GM21825 (cell line): ENCODE measurements around the gene TDRD1.

Experiments
- ATAC-seq: cut with Tn5 transposase; IDR thresholded peaks from one replicate; pipeline ENCODE4 v1.9.1; 2021; ENCODE audit warnings: mild to moderate bottlenecking, moderate library complexity; ENCODE audit not compliant: unreplicated experiment

The TDRD1 gene

DNA sequence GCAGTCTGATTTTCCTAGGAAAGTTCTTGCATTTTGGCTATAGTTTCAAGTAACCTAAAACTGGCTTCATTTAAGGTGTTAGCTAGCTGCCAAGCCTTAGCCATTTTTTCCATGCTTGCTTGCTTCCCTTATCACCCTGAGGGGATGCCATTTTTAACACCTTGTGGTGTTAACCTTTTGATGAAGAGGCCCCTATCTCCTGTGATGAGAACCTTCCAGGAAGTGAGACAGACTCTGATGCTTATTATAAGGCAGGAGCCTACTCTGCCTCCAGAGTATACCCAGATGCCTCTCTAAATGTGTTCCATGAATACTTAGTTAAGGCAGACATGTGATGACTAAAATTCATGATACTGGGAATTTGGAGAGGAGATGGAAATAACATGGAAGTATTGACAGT lies 55.0 kb downstream of the TDRD1 start:
- ATAC-seq: no peak

DNA sequence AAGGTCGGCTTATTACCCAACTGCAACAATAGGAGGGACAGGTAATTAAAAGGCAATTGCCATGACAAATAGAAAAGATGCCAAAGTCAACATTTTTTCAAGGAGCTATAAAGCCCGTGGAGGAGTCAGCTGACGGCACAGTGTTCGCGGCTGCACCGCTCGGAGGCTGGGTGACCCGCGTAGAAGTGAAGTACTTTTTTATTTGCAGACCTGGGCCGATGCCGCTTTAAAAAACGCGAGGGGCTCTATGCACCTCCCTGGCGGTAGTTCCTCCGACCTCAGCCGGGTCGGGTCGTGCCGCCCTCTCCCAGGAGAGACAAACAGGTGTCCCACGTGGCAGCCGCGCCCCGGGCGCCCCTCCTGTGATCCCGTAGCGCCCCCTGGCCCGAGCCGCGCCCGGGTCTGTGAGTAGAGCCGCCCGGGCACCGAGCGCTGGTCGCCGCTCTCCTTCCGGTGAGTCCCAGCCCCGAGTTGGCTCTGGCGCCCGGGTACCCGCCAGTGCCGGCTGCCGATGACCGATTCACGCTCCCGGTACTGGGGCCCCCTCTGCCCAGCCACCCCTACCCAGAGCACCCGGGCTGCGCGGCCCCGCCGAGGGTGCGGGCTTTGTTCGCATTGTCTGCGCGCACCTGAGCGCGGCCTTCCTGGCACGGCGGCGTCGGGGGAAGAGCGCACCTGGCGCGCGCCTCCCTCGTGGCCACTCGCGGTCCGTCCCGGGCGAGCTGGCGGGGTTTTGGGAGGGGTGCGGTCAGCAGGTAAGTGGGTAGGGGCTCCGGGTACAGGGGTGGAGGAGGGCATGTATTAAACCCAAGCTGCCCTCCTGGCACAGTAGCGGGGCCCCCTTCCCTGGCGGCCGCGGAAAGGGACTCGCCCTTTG lies 60.2 kb downstream of the TDRD1 start, which contains the start of gene VWA2:
TSS of gene VWA2 (plus strand) at position 138 of the 877 bp plus-strand sequence. CDS start 9,460 bp downstream, outside the sequence.
- ATAC-seq: no peak

DNA sequence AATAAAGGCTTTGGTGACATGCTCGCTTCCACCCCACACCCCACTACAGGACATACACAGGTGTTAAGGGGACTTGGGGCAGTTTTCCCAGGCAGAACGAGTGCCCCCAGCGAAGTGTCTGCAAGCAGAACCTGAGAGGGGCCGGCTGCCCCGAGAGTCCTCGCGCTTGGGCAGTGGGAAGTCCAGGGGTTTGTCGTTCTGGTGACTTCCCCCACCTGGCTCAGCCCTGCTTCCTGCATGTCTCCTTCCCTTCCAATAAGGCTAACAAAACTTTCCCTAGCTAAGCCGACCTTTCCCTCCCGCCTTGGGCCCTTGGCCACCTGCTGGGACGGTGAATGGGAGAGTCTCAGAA lies 60.8 kb downstream of the TDRD1 start:
- no peak for ATAC-seq

DNA sequence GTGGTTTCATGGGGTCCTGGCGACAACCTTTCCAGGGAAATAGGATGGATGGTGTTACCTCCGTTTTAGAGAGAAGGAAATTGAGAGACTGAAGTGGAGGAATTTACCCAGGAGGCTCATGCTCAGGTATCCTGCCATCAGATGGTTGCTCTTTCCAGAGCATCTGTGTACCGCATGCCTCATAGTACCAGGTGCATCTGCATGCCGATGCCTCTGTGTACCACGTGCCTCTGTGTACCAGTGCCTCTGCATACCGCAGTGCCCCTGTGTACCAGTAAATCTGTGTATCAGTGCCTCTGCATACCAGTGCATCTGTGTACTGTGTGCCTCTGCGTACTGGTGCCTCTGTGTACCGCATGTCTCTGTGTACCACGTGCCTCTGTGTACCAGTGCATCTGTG lies 63.1 kb downstream of the TDRD1 start:
- no peak for ATAC-seq

DNA sequence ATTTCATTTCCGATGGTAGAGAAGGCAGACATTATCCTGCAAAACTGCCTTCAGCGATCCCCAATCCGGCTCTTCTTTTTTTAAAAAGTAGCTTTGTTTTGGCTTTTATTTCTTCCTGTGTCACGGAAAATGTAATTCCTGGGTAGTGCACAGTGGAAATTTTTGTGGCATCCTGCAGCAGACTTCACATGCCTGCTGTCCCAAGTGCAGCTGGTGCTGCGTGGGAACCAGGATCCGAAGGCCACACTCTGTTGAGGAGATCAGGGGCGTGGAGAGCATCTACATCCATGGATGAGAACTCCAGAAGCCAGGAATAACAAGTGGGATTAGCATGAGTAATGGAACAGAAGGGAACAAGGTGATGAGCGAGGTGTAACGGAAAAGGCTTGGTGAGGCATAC lies 64.5 kb downstream of the TDRD1 start:
- ATAC-seq: no peak

DNA sequence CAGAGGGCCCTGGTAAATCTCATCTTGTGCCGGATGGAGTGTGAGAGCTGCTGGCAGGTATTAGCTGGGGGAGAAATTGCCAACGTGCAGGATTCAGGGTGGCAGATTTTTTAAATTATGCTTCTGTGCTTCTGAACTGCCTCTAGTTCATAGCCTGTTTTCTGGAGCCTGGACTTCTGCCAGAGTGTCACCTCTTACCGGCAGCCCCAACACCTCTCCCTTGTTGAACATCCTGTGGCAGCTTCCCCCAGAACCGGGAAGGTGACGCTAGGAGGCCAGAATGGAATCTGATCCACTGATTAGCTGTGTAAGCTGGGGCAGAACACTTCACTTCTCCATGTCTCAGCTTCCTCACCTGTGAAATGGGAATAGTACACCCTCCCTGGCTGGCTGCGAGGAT lies 65.0 kb downstream of the TDRD1 start:
- ATAC-seq: no peak

DNA sequence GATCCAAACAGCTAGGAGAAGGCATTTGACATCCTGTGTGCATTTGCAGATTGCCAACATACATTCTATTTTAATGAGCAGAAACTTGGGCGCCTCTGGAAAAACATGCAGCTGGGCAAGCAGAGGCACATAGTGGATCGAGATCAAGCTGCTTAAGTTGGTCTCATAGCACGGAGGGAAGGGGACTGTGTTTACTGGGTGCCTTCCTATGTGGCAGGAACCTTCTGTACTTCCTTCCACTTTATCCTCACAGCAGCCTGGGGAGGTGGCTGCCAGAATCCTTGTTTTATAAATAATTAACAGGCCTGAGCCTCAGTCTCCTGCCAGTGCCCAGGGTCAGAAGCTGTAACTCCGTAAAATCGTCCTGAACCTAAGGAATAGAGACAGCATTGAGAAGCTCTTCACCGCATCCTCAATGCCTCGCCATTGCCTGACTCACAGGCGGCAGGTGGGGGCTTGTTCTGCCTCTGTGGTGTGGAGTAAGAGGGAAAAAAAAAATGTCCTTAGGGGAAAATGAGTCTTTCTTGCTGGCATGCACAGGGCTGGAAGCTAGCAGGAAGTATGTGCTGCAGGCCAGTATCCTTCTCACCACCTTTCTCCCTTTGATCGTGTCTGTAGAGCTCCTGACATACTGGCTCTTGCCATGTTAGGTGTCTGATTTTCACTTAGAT lies 66.1 kb downstream of the TDRD1 start:
- ATAC-seq: no peak

DNA sequence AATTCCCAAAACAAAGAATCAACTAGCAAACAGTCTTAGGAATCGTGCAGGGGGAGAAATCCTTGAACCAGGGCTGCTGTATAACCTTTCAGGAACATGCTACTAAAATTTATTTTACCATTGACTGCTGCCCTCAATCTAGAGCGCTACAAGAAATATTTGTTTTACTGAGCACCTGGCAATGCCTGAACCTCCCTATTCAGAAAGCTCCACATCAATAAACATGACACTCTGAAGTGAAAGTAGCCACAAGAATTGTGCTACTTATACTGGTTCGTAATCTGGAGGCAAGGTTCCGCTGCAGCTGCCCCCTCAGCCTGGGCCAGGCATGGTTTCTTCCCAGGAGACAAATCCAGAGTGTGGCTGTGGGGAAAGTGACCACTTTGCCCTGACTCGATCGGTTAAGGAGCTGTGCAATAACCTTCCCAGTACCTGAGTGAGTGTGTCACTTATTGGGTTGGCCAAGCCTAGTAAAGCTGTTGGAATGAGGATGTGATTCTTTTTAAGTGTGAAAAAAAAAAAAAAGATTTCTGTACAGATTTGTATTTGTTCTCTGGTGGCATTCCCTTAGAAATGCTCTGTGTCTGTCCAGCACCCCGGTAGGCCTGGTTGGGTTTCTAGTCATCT lies 67.6 kb downstream of the TDRD1 start:
- no peak for ATAC-seq

DNA sequence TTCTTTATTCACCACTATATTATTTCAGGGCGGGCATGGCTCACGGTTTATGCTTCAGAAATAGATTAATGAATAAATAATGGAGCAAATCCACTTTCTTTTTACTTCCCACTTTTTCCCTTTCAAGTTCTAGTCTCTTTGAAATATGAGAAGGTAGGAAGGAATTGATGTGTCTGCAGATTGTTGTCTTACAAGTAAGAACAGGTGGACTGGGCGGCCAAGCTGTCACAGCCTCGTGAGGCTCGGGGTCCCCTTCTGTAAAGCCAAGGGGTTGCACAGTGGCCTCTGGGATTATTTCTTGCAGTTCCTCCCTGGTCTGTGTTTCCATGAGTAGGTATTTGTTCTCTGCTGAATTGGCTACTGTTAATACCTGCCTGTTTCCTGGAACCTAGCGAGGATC lies 71.1 kb downstream of the TDRD1 start:
- ATAC-seq: no peak

DNA sequence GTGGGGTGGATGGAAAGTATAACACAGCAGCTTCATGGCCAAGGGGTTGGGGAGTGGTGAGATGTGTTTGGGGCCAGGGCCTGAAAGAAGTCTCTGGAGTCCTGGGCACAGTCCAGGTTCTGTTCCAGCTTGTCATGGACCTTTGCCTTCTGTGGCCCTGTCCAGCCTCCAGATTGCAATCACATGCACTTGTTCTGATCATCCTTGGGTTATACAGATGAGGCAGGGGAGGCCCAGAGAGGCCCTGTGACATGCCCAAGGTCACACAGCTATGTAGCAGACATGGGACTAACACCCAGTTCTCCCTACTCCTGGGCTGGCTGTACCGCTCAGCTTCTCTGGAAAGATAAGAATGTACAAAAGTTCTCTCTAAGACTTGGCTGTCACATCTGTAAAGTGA lies 71.6 kb downstream of the TDRD1 start:
- no peak for ATAC-seq

DNA sequence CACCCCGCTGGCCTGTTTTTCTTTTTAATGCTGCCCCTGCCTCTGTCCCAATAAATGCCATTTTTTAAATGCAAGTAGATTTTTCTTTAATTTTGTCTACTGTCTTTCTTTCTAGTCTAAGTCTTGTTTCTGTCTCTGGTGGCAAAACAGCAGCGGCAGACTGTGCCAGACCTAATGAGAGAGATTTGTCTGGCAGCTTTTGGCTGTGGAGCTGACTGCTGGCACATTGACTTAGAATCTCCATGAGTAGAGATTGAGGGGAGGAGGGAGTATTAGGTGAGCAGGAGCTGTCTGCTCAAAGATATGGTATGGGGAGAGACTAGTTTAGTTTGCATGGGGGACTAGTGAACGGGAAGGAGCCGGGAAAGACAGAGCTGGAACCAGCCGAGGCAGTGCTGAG lies 72.9 kb downstream of the TDRD1 start:
- no peak for ATAC-seq

DNA sequence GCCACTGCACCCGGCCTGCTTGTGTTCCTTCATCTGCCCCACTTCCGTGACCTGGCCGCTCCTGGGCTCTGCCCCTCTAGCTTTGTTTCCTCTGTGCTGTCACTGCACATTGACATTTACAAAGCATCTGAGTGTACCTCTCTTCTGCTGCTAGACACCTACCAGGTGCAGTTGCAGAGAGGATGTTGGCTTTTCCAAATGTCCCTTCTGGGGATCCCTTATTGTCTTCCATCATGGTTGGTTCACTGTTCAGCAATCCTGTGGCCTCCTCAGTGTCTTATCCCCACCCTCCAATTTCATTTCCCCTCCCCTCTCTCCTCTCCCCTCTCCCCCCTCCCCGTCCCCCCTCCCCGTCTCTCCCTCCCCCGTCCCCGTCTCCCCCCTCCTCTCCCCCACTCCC lies 73.7 kb downstream of the TDRD1 start:
- ATAC-seq: no peak

DNA sequence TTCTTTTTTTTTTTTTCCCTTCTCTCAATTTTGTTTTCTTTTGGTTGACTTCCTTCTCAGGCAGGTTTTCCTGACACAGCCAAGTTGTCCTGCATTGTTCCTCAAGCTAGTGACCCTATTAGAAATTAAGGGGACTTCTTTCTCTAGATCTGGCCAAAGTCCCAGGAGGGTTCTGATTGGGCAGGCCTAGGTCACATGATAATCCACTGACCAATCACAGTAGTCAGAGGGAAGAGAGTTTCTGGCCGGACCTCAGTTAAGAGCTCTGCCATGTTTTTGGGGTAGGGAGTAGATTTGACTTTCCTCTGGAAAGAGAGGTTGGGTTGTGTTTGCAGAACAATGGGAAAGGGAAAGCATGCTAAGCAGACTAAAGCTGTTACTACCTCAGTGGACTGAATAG lies 76.1 kb downstream of the TDRD1 start:
- ATAC-seq: no peak

DNA sequence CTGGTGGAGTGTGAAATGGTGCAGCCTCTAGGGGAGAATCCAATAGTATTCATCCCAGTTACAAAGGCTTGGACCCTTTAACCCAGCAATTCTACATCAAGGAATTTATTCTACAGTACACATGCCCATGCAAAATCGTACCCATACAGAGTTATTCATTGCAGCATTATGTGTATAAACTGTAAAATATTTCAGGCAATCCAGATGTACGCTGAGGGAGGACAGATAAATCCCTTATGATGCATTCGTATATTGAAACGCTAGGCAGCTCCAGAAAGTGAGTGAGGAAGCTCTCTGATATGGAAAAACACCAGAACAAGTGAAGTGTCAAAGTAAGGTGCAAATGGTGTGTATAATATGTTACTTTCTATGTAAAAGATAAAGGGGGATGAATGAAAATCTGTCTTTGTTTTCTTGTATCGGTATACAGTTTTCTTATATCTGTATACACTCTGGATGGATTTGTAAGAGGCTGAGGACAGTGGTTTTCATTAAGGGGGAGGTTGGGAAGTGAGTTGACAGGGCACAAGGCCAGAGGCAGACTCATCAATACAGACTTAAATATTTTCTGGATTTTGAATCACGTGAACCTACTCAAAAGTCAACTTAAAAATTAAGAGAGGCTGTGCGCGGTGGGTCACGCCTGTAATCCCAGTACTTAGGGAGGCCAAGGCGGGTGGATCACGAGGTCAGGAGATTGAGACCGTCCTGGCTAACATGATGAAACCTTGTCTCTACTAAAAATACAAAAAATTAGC lies 77.0 kb downstream of the TDRD1 start:
- no peak for ATAC-seq

DNA sequence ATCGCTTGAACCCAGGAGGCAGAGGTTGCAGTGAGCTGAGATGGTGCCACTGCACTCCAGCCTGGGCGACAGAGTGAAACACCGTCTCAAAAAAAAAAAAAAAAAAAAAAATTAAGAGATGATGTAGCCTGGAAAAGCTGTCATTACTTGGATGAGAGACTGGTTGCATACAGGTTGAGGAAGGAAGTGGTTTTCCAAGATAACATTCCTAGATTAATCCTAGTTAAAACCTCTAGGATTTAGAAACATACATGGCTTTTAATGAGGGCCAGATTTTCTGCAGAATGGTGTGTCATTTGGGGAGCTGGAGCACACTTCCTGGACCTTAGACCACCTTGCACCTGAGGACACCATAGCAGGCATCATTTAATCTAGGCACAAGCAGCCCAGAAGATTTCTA lies 77.7 kb downstream of the TDRD1 start:
- no peak for ATAC-seq

DNA sequence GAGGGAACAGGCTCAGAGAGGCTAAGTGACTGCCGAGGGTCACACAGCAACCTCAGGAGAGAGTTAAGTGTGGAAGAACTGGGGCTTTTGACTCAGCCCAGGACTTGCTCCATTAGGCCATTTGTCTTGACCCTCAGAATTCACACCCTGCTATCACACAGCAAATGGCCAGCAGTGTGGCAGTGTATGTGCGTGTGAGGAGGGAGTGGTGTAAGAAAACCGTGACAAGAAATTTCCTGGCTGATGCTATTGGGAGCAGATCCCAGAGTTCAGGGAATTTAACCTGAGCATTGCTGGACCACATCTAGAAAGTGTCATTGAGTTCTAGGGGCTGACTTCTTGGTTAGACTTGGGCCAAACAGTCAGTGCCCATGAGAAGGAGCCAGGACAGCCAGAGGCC lies 78.3 kb downstream of the TDRD1 start:
- ATAC-seq: no peak

DNA sequence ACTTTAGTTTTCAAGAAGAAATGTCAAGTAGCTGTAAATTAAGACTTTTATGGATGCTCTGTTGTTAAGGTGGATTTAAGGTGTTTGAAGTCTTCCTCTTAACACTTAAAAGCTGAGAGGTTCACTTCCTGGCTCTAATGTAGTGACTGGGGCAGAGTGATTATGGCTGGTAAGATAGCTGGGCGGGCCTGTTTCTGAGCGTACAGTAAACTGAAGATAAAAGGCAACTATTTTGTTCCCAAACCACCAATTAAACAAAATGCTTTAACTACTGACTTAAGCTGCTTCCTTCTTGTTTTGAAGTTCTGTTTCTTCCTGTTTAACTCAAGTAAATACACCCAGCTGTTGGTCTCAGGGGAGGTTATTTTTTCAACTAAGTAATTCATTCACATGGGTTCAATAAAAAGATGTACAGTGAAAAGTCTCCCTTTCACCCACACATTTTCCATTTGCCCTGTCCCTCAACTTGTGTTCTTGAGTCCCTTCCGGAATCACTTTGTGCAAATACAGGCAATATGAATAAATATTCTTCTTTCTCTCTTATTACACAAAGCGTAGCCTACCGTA lies 79.2 kb downstream of the TDRD1 start:
- no peak for ATAC-seq

DNA sequence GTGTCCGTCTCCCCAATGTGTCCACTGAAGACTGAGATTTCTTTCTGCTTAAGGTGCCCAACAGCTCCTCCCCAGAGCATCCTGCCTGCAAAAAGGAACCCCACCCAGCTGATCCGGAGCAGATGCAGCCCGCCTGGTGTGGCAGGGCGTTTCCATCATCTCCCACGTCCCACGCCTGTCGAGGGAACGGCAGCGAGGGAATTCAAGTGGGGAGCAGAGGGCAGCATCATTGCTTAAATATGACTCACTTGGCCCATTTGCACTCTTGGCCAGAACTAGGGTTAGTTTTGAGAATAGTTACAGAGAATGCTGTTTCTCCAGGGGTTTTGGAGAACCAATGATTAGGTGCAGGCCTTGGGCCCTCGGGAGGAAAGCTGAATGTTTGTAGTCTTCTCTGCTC lies 80.7 kb downstream of the TDRD1 start:
- no peak for ATAC-seq

DNA sequence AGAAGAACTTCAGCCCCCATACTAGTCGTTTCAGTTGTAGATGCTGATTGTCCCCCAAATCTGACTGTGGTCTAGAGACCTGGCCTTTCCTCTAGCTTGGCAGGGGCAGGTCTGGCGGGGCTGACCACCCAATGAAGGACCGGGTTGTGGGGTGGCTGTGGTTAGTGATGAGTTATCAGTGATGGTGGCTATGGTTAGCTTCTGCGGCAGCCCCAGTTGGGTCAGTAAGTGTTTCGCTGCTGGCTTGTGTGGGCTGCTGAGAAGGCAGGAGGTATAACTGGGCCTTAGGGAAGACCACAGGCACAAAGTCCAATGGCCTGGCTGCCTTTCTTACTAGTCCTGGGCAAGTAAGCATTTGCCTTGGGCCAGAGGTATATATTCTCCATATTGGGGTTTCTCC lies 81.2 kb downstream of the TDRD1 start:
- no peak for ATAC-seq

DNA sequence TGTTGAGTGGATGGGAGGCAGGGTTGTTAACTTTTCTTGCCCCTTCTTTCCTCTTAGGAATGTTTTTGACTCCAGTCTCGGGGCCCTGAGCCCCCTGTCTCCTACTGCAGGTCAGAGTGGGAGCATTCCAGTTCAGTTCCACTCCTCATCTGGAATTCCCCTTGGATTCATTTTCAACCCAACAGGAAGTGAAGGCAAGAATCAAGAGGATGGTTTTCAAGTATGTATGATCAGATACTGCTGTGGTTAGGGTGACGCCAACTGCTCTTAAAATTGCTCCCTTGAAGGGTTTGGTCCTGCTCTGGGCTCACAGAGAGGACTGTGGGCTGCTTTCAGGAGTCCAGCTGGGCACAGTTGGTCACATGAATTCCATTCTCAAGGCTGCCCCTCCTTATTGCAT lies 81.9 kb downstream of the TDRD1 start:
- no peak for ATAC-seq

DNA sequence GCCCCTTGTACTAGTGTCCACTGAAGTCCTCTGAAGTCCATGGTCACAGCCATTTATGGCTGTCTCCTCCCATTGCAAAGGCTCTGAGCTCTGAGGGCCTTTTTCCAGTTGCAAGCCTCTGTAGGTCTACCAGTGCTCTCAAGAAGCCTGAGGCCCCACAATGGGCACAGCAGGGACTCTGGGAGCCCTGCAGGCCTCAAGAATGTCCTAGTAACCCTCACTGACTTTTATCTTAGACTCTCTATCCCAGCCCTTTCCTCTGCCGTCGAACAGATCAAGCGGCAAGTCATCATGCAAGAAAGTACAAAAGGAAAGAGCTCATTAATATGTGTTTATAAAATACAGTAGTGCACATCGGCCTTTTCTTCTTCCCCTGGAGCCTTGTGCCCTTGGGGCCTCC lies 83.3 kb downstream of the TDRD1 start:
- no peak for ATAC-seq
